Measurements from ENCODE around the gene NIPAL1.

Gene NIPAL1

DNA sequence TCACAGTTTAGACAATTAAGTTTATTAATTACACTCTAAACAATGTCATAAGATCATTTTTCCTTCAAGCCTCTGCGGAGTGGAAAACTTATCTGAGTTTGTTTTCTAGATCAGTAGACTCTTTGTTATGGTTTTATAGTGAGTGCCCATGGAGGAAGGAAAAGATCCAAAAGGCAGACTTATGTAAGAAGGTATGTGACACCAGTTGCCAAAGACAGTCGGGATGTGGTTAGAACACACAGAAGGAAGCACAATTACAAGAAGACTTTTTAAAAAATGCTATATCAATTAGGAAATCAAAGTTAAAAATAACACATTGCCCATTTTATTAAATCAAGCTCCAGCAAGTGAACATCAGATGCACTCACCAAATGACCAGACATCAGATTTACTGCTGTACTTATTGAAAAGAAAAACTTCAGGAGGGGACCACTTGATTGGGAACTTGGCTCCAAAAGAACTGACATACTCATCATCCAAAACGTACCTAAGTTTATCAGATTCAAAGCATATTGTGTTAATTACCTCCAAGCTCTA, 57.1 kb downstream of the NIPAL1 start:
- Histone ChIP-seq H3K9me3 (ENCODE audit: control insufficient read depth in 2 of 2, low read length in 2 of 2) (no peaks in the 10 kb centered on the region), H3K9ac (ENCODE audit: low read depth in 1 of 2, low read length in 2 of 2) (no peak overlapping the region), H3K4me1 (ENCODE audit: control insufficient read depth in 2 of 2, insufficient read depth in 2 of 2, low read length in 2 of 2) (no peaks in the 10 kb centered on the region), H3K27ac (ENCODE audit: low read depth in 2 of 2, low read length in 2 of 2) (no peak overlapping the region), H3K36me3 (ENCODE audit: control insufficient read depth in 2 of 2, insufficient read depth in 2 of 2, low read length in 2 of 2) (no peaks in the 10 kb centered on the region), H3K27me3 (ENCODE audit: control insufficient read depth in 2 of 2, insufficient read depth in 2 of 2, low read length in 2 of 2) (no peaks in the 10 kb centered on the region), H3K4me3 (ENCODE audit: low read length in 2 of 2) (no peak overlapping the region)

DNA sequence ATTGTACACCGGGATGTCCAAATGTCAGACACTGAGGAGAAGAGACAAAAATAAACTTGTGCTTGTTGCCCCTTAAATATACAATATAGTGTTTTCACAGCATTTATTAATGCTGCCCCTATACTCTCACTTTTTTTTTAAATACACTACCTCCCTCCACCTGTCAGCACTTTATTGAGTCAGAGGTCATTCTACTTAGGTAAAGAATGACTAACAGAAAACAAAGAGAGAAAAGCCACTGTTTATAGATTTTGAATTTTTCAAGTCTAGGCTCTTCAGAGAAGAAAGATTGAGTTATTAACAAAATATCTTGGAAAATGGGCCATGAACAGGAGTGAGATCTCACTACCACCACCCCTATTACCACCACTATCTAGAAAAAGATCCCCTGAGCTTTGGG, 58.1 kb downstream of the NIPAL1 start:
- Histone ChIP-seq H3K36me3 (ENCODE audit: control insufficient read depth in 2 of 2, insufficient read depth in 2 of 2, low read length in 2 of 2) (no peaks in the 10 kb centered on the region), H3K9ac (ENCODE audit: low read depth in 1 of 2, low read length in 2 of 2) (no peak overlapping the region), H3K4me1 (ENCODE audit: control insufficient read depth in 2 of 2, insufficient read depth in 2 of 2, low read length in 2 of 2) (no peaks in the 10 kb centered on the region), H3K4me3 (ENCODE audit: low read length in 2 of 2) (no peak overlapping the region), H3K27me3 (ENCODE audit: control insufficient read depth in 2 of 2, insufficient read depth in 2 of 2, low read length in 2 of 2) (no peaks in the 10 kb centered on the region), H3K9me3 (ENCODE audit: control insufficient read depth in 2 of 2, low read length in 2 of 2) (no peaks in the 10 kb centered on the region), H3K27ac (ENCODE audit: low read depth in 2 of 2, low read length in 2 of 2) (no peak overlapping the region)

DNA sequence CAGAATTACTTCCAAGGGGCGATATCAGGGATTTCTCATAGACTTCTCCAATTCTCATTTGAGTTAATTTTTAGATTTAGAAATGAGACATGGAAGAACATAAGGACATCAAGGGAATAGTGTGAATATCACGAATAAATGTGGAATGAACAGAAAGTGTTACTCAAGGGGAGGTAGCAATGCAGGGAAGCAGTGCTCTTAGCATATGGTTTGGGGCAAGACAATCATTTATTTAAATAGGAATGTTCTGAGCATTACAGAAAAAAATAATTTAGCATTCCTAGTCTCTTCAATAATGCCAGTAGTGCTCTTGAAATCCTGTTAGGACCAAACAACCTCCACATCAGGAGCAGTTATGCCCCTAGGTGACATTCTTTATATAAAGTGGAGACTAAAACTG, 61.9 kb downstream of the NIPAL1 start:
- H3K9me3 ChIP-seq (ENCODE audit: control insufficient read depth in 2 of 2, low read length in 2 of 2) = no peaks in the 10 kb centered on the region
- no peak overlapping the region for H3K4me3 ChIP-seq (ENCODE audit: low read length in 2 of 2)
- H3K9ac ChIP-seq (ENCODE audit: low read depth in 1 of 2, low read length in 2 of 2) = no peak overlapping the region
- H3K36me3 ChIP-seq (ENCODE audit: control insufficient read depth in 2 of 2, insufficient read depth in 2 of 2, low read length in 2 of 2) = no peaks in the 10 kb centered on the region
- H3K27ac ChIP-seq (ENCODE audit: low read depth in 2 of 2, low read length in 2 of 2) = no peak overlapping the region
- H3K27me3 ChIP-seq (ENCODE audit: control insufficient read depth in 2 of 2, insufficient read depth in 2 of 2, low read length in 2 of 2) = no peaks in the 10 kb centered on the region
- no peaks in the 10 kb centered on the region for H3K4me1 ChIP-seq (ENCODE audit: control insufficient read depth in 2 of 2, insufficient read depth in 2 of 2, low read length in 2 of 2)

DNA sequence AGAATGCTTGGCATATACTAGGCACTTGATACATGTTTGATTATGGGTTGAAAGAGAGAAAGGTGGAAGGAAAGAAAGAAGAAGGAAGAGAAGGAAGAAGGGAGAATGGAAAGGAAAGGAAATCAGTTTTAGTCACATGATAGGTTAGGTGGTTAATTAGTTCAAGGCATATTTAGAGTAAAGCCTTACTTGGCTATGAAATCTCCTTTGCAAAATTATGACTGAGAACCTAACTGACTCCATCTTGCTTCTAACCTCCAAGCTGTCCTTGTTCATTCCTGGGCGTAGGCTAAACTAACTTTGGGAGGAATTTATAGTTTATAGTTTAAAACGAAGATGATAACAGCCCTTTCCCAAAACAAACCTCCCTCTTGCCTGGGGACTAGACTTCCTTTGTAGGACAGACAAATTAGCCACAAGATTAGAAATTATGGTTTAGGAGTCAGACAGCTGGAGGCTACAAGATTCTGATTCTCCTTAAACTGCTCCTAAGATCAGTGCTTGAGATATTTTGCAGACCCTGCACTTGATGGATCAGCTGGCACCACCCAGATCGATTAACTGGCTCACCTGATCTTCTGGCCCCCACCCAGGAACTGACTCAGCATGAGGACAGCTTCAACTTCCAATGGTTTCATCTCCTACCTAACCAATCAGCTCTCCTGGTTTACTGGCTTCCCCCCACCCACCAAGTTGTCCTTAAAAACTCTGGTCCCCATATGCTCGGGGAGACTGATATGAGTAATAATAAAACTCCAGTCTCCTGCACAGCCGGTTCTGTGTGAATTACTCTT, 62.5 kb downstream of the NIPAL1 start:
- Histone ChIP-seq H3K4me3 (ENCODE audit: low read length in 2 of 2) (no peak overlapping the region), H3K27me3 (ENCODE audit: control insufficient read depth in 2 of 2, insufficient read depth in 2 of 2, low read length in 2 of 2) (no peaks in the 10 kb centered on the region), H3K9ac (ENCODE audit: low read depth in 1 of 2, low read length in 2 of 2) (no peak overlapping the region), H3K27ac (ENCODE audit: low read depth in 2 of 2, low read length in 2 of 2) (no peak overlapping the region), H3K9me3 (ENCODE audit: control insufficient read depth in 2 of 2, low read length in 2 of 2) (no peaks in the 10 kb centered on the region), H3K4me1 (ENCODE audit: control insufficient read depth in 2 of 2, insufficient read depth in 2 of 2, low read length in 2 of 2) (no peaks in the 10 kb centered on the region), H3K36me3 (ENCODE audit: control insufficient read depth in 2 of 2, insufficient read depth in 2 of 2, low read length in 2 of 2) (no peaks in the 10 kb centered on the region)

DNA sequence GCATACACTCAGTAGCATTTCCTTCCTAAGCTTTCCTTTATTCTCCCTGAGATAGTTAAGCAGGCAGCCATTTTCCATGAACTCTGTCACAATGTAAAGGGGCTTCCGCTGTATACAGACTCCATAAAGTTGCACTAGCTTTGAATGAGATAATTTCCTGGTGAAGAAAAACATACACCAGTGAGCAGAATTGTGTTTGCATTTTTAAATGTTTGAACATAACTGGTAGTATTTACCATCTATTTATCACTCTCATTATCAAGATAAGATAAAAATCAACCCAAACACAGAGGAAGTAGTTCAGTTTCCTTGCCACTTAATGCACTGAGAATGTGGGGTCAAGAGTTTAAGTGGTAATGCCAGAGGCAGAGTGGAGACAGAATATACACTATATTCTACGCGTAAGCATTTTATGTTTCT, 63.4 kb downstream of the NIPAL1 start:
- Histone ChIP-seq H3K27me3 (ENCODE audit: control insufficient read depth in 2 of 2, insufficient read depth in 2 of 2, low read length in 2 of 2) (no peaks in the 10 kb centered on the region), H3K36me3 (ENCODE audit: control insufficient read depth in 2 of 2, insufficient read depth in 2 of 2, low read length in 2 of 2) (no peaks in the 10 kb centered on the region), H3K4me3 (ENCODE audit: low read length in 2 of 2) (no peak overlapping the region), H3K4me1 (ENCODE audit: control insufficient read depth in 2 of 2, insufficient read depth in 2 of 2, low read length in 2 of 2) (no peaks in the 10 kb centered on the region), H3K9ac (ENCODE audit: low read depth in 1 of 2, low read length in 2 of 2) (no peak overlapping the region), H3K27ac (ENCODE audit: low read depth in 2 of 2, low read length in 2 of 2) (no peak overlapping the region), H3K9me3 (ENCODE audit: control insufficient read depth in 2 of 2, low read length in 2 of 2) (no peaks in the 10 kb centered on the region)

DNA sequence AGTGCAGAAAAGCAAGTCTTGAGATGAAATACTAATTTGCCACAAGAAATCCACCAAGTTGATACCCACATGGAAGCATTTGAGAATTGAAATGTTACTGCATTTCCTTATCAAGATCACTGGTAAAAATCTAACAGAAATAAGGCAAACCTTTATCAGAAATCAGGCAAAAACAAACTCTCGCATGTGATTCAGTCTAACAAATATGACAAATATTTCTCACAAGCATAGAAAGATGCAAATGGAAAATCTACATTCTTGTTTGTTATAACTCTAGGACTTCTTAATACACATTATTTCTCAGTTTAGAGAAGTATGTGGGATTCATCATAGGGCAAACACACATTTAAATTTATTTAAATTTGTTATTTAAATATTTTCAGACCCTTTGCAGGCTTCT, 64.6 kb downstream of the NIPAL1 start:
- no peak overlapping the region for H3K9ac ChIP-seq (ENCODE audit: low read depth in 1 of 2, low read length in 2 of 2)
- H3K27me3 ChIP-seq (ENCODE audit: control insufficient read depth in 2 of 2, insufficient read depth in 2 of 2, low read length in 2 of 2) = no peaks in the 10 kb centered on the region
- no peaks in the 10 kb centered on the region for H3K9me3 ChIP-seq (ENCODE audit: control insufficient read depth in 2 of 2, low read length in 2 of 2)
- no peaks in the 10 kb centered on the region for H3K36me3 ChIP-seq (ENCODE audit: control insufficient read depth in 2 of 2, insufficient read depth in 2 of 2, low read length in 2 of 2)
- no peak overlapping the region for H3K27ac ChIP-seq (ENCODE audit: low read depth in 2 of 2, low read length in 2 of 2)
- no peaks in the 10 kb centered on the region for H3K4me1 ChIP-seq (ENCODE audit: control insufficient read depth in 2 of 2, insufficient read depth in 2 of 2, low read length in 2 of 2)
- H3K4me3 ChIP-seq (ENCODE audit: low read length in 2 of 2) = no peak overlapping the region

DNA sequence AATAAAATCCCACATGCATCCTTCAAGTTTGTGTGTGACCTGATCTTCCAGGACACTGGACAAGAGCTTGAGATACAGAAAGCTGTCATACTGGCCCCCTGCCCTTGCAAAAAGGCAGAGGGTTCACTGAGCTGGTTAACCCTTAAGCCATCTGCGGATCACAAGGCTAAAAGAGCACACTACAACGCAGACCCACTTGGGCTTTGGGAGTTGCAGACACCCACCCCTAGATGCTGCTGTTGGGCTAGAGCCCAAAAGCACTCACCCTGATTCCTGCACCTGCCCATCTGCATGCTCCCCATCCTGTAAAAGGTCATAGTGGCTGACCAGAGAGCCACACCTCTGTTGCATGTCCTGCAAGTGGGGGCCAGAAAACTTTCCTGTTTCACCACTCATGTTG, 66.4 kb downstream of the NIPAL1 start:
- no peaks in the 10 kb centered on the region for H3K36me3 ChIP-seq (ENCODE audit: control insufficient read depth in 2 of 2, insufficient read depth in 2 of 2, low read length in 2 of 2)
- H3K4me1 ChIP-seq (ENCODE audit: control insufficient read depth in 2 of 2, insufficient read depth in 2 of 2, low read length in 2 of 2) = no peaks in the 10 kb centered on the region
- no peak overlapping the region for H3K9ac ChIP-seq (ENCODE audit: low read depth in 1 of 2, low read length in 2 of 2)
- no peak overlapping the region for H3K27ac ChIP-seq (ENCODE audit: low read depth in 2 of 2, low read length in 2 of 2)
- no peaks in the 10 kb centered on the region for H3K9me3 ChIP-seq (ENCODE audit: control insufficient read depth in 2 of 2, low read length in 2 of 2)
- no peak overlapping the region for H3K4me3 ChIP-seq (ENCODE audit: low read length in 2 of 2)
- H3K27me3 ChIP-seq (ENCODE audit: control insufficient read depth in 2 of 2, insufficient read depth in 2 of 2, low read length in 2 of 2) = no peaks in the 10 kb centered on the region

DNA sequence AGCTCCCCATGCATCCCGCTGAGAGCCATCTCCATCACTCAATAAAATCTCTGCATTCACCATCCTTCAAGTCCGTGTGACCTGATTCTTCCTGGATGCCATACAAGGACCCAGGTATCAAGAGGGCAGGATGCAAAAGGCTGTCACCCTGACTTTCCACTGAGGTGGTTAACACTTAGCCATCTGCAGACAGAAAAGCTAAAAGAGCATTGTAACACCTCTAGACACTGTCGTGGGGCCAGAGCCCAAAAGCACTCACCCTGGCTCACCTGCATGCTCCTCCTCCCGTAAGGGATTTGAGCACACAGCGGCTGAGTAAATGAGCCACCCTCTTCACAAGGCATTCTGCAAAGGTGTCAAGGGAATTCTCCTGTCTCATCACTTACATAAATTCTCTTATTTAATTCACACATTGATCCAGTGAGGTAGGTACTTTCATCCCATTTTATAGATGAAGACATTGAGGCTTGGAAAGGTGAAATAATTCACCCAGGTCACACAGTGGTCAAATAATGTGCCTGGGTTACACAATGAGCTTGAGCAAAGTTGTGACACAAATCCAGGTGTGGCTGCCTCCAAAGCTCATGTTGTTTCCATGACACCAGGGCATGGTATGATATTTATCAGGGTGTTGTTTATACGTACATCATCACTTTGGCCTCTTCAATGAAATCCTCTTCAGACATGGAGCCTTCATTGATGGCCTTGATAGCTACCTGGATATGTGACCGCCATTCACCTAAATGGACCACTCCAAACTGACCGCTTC, 69.4 kb downstream of the NIPAL1 start:
- no peak overlapping the region for H3K9ac ChIP-seq (ENCODE audit: low read depth in 1 of 2, low read length in 2 of 2)
- no peaks in the 10 kb centered on the region for H3K27me3 ChIP-seq (ENCODE audit: control insufficient read depth in 2 of 2, insufficient read depth in 2 of 2, low read length in 2 of 2)
- H3K36me3 ChIP-seq (ENCODE audit: control insufficient read depth in 2 of 2, insufficient read depth in 2 of 2, low read length in 2 of 2) = no peaks in the 10 kb centered on the region
- no peak overlapping the region for H3K4me3 ChIP-seq (ENCODE audit: low read length in 2 of 2)
- no peak overlapping the region for H3K27ac ChIP-seq (ENCODE audit: low read depth in 2 of 2, low read length in 2 of 2)
- no peaks in the 10 kb centered on the region for H3K4me1 ChIP-seq (ENCODE audit: control insufficient read depth in 2 of 2, insufficient read depth in 2 of 2, low read length in 2 of 2)
- no peaks in the 10 kb centered on the region for H3K9me3 ChIP-seq (ENCODE audit: control insufficient read depth in 2 of 2, low read length in 2 of 2)
